ENCODE results near the gene VWA3B. TPM values are rescaled to one million over a fixed set of nuclear protein-coding genes. Genes with fewer than 3 reads are reported as not detected.

VWA3B gene
- total and polyA plus RNA-seq, 2 donors (not counting 3 experiments of a cell fraction or from before 2014, with no cell fraction given), result not detected

DNA sequence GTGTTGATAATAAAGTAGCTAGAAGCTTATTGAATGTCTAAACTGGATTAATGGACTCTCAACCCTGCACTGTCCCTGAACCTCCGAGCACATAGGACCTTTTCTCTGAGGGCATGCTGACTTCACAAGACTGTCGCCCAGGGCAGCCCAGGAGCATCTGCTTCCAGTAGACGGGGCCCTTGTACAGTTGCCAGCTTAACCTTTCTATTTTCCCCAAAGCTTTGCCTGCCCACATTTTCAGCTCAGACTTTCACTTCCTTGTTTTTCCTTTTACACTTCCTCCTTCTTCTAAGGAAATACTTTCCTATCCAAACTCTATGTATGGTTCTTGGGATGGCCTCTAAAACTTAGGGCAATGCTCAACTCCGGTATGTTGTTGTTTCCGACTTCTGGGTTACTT lies 1.3 kb downstream of the VWA3B start:
- Histone ChIP-seq H3K9me1 (replicated peaks; ENCODE audit: control insufficient read depth, extremely low read depth, insufficient read depth, low read length) (no peaks in the 10 kb centered on the region), H3K4me2 (ENCODE audit: insufficient read depth, low read length) (no peak overlapping the region), H3K4me1 (ENCODE audit: control insufficient read depth, extremely low read depth, insufficient read depth, low read length) (peaks cover 9% of the 10 kb centered on the region), H3K27ac (ENCODE audit: insufficient read depth, low read depth, low read length) (no peak overlapping the region), H3K9ac (replicated peaks; ENCODE audit: extremely low read depth, insufficient read depth, low read length) (no peak overlapping the region), H3K27me3 (ENCODE audit: control insufficient read depth in 2 of 2, insufficient read depth in 2 of 2, low read length in 2 of 2) (peaks cover 20 to 53% of the 10 kb centered on the region in 2 experiments), H3K9me3 (replicated peaks; ENCODE audit: control insufficient read depth, insufficient read depth, low read length) (no peaks in the 10 kb centered on the region), H4K20me1 (replicated peaks; ENCODE audit: control insufficient read depth, extremely low read depth, insufficient read depth, low read length) (no peaks in the 10 kb centered on the region), H3K36me3 (ENCODE audit: control insufficient read depth in 2 of 2, extremely low read depth in 1 of 2, insufficient read depth in 2 of 2, low read length in 2 of 2) (no peaks in the 10 kb centered on the region), H3K79me2 (ENCODE audit: control insufficient read depth, insufficient read depth, low read length) (no peaks in the 10 kb centered on the region), H3K4me3 (replicated peaks in 1 of 3; ENCODE audit: insufficient read depth in 1 of 3, low read depth in 1 of 3, low read length in 3 of 3) (no peak overlapping the region), H2AFZ (ENCODE audit: low read depth, low read length) (no peak overlapping the region)
- dilution Hi-C loops (cut with MboI; ENCODE audit: extremely low pct_ligation_motif_present, low sequenced_read_pairs), result no loop called here
- FAIRE-seq (no peak), DNase-seq (ENCODE audit: low read depth, low spot score) (no peak)
- BruUV-seq (replicated peaks), result no TSS peak
- TF ChIP-seq, protein P1, sequence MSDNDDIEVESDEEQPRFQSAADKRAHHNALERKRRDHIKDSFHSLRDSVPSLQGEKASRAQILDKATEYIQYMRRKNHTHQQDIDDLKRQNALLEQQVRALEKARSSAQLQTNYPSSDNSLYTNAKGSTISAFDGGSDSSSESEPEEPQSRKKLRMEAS (IDR thresholded peaks at IDR 0.05; ENCODE audit: insufficient read depth, insufficient read length), result no peak
- TF ChIP-seq GATA2 (IDR thresholded peaks at IDR 0.05; ENCODE audit: insufficient read depth, insufficient read length, low read depth, low read length), result no peak
- TF ChIP-seq FOS (IDR thresholded peaks at IDR 0.05; ENCODE audit: borderline replicate concordance, insufficient read depth, low read length), result no peak
- TF ChIP-seq POLR2A (IDR thresholded peaks at IDR 0.05; ENCODE audit: low read depth, low read length), result no peak
- TF ChIP-seq MYC (IDR thresholded peaks at IDR 0.05; ENCODE audit: low read depth, low read length), result no peak
- no peak for TF ChIP-seq POLR2AphosphoS5 (IDR thresholded peaks at IDR 0.05; ENCODE audit: insufficient read depth, low read depth, low read length)
- no peak for TF ChIP-seq EZH2 (IDR thresholded peaks at IDR 0.05; ENCODE audit: borderline replicate concordance, low read depth, low read length, severe bottlenecking)
- TF ChIP-seq JUN (IDR thresholded peaks at IDR 0.05; ENCODE audit: borderline replicate concordance, insufficient read depth, insufficient read length, low read depth), result no peak
- ChIA-PET CTCF (interaction anchor here (1.3 kb wide), 1 partner anchor 18 kb away, joined by 3 read pairs; no protein-coding TSS in a partner anchor), POLR2A (no interaction called here)
- intact Hi-C loops (cut with micrococcal nuclease), result no loop called here

DNA sequence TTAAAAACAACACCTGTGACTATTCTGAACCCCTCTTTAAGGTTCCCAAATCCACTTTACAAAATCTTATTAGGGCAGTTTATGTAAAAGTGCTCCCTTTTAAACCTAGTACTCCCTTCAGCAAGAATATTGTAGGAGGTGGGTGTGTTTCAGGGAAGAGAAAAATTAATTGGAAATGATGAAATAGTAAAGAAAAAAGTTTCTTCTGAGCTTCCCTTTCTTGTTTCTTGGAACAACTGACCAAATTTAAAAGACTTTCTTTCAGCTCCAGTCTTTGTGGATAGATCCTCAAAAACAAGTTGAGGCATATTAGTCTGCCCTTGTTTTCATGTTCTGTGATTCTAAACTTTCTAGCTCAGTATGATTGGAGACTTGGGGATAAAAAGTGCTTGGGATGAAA lies 3.0 kb downstream of the VWA3B start:
- no peak for TF ChIP-seq JUN (IDR thresholded peaks at IDR 0.05; ENCODE audit: borderline replicate concordance, insufficient read depth, insufficient read length, low read depth)
- TF ChIP-seq, protein P1 (IDR thresholded peaks at IDR 0.05; ENCODE audit: insufficient read depth, insufficient read length), result no peak
- TF ChIP-seq FOS (IDR thresholded peaks at IDR 0.05; ENCODE audit: borderline replicate concordance, insufficient read depth, low read length), result no peak
- no peak for TF ChIP-seq MYC (IDR thresholded peaks at IDR 0.05; ENCODE audit: low read depth, low read length)
- no peak for TF ChIP-seq EZH2 (IDR thresholded peaks at IDR 0.05; ENCODE audit: borderline replicate concordance, low read depth, low read length, severe bottlenecking)
- no peak for TF ChIP-seq POLR2AphosphoS5 (IDR thresholded peaks at IDR 0.05; ENCODE audit: insufficient read depth, low read depth, low read length)
- TF ChIP-seq, protein P2, sequence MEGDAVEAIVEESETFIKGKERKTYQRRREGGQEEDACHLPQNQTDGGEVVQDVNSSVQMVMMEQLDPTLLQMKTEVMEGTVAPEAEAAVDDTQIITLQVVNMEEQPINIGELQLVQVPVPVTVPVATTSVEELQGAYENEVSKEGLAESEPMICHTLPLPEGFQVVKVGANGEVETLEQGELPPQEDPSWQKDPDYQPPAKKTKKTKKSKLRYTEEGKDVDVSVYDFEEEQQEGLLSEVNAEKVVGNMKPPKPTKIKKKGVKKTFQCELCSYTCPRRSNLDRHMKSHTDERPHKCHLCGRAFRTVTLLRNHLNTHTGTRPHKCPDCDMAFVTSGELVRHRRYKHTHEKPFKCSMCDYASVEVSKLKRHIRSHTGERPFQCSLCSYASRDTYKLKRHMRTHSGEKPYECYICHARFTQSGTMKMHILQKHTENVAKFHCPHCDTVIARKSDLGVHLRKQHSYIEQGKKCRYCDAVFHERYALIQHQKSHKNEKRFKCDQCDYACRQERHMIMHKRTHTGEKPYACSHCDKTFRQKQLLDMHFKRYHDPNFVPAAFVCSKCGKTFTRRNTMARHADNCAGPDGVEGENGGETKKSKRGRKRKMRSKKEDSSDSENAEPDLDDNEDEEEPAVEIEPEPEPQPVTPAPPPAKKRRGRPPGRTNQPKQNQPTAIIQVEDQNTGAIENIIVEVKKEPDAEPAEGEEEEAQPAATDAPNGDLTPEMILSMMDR (IDR thresholded peaks at IDR 0.05; ENCODE audit: extremely low read depth in 1 of 2, insufficient read depth in 1 of 2, low read depth in 1 of 2, low read length in 2 of 2), result no peak
- no peak for TF ChIP-seq POLR2A (IDR thresholded peaks at IDR 0.05; ENCODE audit: low read depth, low read length)
- no peak for TF ChIP-seq GATA2 (IDR thresholded peaks at IDR 0.05; ENCODE audit: insufficient read depth, insufficient read length, low read depth, low read length)
- FAIRE-seq (no peak), DNase-seq (ENCODE audit: low read depth, low spot score) (no peak)
- intact Hi-C loops (cut with micrococcal nuclease), result no loop called here
- Histone ChIP-seq H3K9me3 (replicated peaks; ENCODE audit: control insufficient read depth, insufficient read depth, low read length) (no peaks in the 10 kb centered on the region), H4K20me1 (replicated peaks; ENCODE audit: control insufficient read depth, extremely low read depth, insufficient read depth, low read length) (no peaks in the 10 kb centered on the region), H2AFZ (ENCODE audit: low read depth, low read length) (no peak overlapping the region), H3K4me1 (ENCODE audit: control insufficient read depth, extremely low read depth, insufficient read depth, low read length) (peaks cover 9% of the 10 kb centered on the region), H3K27me3 (ENCODE audit: control insufficient read depth in 2 of 2, insufficient read depth in 2 of 2, low read length in 2 of 2) (peaks cover 18 to 52% of the 10 kb centered on the region in 2 experiments), H3K9ac (replicated peaks; ENCODE audit: extremely low read depth, insufficient read depth, low read length) (no peak overlapping the region), H3K27ac (ENCODE audit: insufficient read depth, low read depth, low read length) (no peak overlapping the region), H3K9me1 (replicated peaks; ENCODE audit: control insufficient read depth, extremely low read depth, insufficient read depth, low read length) (no peaks in the 10 kb centered on the region), H3K4me2 (ENCODE audit: insufficient read depth, low read length) (no peak overlapping the region), H3K79me2 (ENCODE audit: control insufficient read depth, insufficient read depth, low read length) (no peaks in the 10 kb centered on the region), H3K36me3 (ENCODE audit: control insufficient read depth in 2 of 2, extremely low read depth in 1 of 2, insufficient read depth in 2 of 2, low read length in 2 of 2) (no peaks in the 10 kb centered on the region), H3K4me3 (replicated peaks in 1 of 3; ENCODE audit: insufficient read depth in 1 of 3, low read depth in 1 of 3, low read length in 3 of 3) (no peak overlapping the region)
- dilution Hi-C loops (cut with MboI; ENCODE audit: extremely low pct_ligation_motif_present, low sequenced_read_pairs), result no loop called here
- no TSS peak for BruUV-seq (replicated peaks)
- POLR2A ChIA-PET, result no interaction called here
- CTCF ChIA-PET, result no interaction called here

Measured in endothelial cell of umbilical vein (primary cell).